ENCODE data around the gene GRID1.

GRID1 gene

GRCh38 chr10:86334488-86335085, 32.0 kb downstream of the GRID1 start:
- no peak for DNase-seq

- DNase-seq = no peak
Observed at GRCh38 chr10:86333826-86334487, 32.6 kb downstream of the GRID1 start.

DNA sequence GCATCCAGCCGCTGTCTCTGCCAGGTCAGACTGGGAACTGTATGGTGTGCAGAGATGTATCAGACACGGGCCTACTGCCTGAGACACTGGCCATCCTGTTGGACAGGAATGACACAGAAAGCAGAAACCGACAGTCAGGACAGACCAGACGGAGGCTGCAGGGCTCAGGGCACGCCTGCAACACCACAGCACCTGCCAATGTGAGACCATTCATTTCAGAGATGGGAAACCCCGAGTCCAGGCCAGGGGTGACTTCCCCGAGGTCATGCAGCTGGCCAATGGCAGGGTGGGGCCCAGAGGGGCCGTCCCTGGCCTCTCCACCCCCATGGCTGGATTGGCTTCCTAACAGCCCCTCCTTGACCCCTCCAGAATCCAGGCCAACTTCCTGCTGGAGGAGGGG, 34.7 kb downstream of the GRID1 start:
- no peak for DNase-seq

DNA sequence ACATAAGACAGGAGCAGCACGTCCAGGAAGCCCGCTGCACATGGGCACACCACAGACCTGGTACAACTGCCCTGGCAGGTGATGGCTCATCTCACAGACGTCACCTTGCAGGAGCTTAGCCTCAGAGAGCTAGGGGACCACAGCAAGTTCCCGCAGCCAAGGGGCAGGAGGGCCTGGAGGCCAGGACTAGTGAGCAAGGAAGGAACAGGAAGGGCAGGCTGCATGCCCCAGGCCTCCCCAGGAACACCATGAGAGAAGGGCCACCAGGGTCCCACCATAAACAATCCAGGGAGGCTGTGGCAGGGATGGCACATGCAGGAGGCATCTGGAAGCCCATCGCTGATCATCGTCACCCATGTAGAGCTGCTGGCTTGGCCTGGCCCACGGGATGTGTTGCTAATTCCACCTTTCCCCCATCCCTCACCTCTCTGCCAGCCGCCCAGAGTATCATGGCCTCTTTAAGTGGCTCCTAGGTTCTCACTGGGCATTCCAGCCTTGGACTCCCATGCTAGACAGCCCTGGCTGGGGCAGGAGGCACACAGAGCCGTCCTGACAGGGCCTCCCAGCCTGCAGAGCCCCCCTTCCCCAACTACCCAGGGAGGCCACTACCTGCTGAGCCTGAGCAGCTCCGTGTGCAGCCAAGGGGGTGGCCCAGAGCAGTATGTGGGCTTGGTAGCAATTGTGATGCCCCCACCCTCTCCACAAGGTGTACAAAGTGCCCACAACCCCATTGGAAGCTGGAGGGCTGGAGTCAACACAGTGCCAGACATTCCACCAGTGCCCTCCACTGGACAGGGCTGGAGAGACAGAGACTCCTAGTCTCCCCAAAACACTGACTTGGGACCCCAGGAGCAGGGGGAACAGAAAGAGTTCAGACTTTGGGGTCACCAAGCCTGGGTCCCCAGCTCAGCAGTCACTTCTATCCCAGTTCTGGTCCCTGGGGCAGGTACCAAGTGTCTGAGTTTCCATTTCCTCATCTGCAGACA, 35.5 kb downstream of the GRID1 start:
- no peak for DNase-seq

GRCh38 chr10:86329896-86330680, 36.5 kb downstream of the GRID1 start:
- DNase-seq = no peak

- no peak for DNase-seq
Observed at GRCh38 chr10:86329093-86329710, 37.4 kb downstream of the GRID1 start.

DNA sequence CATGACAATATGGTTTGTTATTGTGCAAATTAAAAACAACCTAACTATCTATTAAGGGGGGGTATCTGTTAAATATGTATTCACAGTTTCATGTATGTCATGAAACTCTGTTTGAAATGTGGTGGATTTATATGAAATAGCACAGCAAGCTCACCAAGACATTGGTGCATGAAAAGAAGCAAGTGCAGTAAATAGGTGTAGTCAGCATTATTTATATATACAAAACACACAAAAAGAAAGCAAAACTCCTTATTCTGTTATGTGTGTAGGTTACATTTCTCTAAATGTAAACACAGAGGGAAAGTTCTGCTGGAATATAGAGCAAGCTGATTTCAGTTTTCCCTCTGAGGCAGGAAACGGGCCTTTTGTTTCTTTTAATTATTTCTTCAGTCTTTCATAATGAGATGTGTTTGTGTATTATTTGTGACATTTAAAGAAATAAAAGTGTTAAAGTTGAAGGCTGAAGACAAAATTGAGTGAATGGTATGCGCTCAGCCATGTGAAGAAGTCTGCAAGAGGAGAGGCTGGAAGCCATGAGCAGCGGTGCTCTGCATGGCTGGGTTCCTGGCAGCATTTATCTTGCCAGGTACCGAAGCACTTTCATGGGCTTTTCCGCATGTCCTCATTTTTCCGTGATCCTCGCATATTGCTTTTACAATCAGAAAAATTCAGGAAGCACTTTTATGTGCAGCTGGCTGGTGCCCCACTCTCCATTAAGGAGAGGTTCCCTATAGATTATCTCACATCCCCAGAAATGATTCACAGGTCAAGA, 38.5 kb downstream of the GRID1 start:
- no peak for DNase-seq

DNA sequence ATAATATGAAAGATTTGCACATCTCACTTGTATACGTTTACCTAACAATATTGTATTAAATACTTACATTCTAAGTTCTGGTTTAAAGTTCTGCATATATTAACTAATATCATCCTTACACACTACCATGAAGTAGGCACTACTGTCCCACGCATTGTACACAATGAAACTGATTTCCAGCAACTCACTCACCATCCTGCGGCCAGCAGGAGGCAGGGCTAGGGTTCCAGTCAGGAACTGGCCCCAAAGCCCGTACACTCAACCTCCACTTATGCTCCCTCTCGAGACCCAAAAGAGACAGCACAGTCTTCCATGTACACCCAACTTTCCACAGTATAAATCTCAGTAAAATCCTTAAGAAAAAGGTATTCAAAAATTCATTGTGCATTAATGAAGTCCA, 41.4 kb downstream of the GRID1 start:
- DNase-seq = no peak

- DNase-seq = no peak
Observed at GRCh38 chr10:86321568-86321967, 45.0 kb downstream of the GRID1 start.

GRCh38 chr10:86319676-86320075, 46.9 kb downstream of the GRID1 start:
- no peak for DNase-seq

DNA sequence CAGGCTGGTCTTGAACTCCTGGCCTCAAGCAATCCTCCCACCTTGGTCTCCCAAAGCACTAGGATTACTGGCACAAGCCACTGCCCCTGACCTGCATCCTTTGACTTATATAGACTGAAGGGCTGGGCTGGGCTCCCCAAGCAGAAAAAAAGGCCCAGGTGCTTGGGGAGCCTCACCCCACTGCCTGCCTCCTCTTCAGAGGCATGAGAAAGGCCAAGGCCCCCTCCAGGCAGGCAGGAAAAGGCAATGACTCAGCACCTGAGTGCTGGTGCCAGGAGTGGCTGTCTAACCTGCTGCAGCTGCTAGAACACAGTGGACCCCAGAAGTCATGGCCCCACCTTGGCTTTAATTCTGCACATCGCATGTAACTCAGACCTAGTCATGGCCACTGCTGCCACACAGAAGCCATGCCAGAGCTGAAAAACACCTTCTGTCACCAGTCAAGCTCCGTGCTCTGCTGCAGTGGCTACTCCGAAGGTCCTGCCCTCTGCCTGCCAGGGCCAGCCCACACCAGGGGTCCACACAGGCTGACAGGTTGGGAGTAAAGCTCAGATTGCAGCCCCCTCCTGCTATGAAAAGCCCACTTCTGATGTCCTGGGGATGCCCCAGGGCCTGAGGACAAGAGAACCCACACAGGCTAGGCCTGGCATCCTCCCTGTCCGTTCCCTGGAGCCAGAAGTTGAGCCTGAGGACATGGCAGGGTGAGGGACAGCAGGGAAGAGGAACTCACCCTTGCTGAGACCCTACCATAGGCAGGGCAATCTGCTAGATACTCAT, 48.5 kb downstream of the GRID1 start:
- no peak for DNase-seq

DNA sequence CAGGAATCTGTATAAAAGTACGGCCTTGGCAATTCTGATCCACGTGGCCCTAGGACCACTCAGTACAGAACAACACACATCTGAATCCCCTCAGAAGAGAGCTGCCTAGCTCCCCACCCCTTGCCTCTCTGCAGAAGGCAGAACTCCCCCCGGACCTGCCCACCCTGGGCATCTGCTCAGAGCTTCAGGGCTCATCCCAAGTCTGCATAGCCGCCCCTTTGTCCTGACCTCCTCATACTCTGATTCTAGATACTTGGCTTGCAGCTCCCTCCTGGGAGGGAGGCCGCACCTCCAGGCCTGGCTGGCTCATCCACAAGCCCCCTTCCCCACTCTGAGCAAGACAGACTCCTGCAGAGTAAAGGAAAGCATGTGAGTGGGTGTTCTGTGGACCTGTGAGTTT, 49.6 kb downstream of the GRID1 start:
- no peak for DNase-seq

DNA sequence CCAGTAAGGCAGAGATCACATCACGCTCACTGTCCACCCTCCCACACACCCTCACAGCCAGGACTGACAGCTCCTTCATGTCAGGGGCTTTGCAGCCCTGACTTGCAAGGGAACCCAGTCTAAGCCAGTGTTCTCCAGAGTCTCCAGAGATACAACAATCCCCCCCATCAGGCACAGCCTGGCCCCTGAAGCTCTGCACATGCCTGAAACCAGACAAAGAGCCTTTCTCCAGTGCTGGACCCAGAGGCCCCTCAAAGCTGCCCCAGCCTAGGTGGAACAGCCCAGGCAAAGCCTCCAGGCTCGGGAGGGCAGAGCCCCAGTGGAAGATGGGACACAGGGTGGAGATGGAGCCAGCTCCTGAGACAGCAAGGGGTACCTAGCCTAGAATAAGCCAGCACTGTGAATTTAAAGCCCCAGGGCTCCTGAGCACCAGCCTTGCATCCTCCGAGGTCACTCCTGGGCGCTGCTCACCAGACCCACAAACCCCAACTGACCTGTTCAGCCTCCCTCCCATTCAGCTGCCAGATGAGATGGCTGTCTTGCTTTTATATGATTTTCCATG, 50.2 kb downstream of the GRID1 start:
- DNase-seq = no peak

- no peak for DNase-seq
Observed at GRCh38 chr10:86315549-86315942, 51.0 kb downstream of the GRID1 start.

DNA sequence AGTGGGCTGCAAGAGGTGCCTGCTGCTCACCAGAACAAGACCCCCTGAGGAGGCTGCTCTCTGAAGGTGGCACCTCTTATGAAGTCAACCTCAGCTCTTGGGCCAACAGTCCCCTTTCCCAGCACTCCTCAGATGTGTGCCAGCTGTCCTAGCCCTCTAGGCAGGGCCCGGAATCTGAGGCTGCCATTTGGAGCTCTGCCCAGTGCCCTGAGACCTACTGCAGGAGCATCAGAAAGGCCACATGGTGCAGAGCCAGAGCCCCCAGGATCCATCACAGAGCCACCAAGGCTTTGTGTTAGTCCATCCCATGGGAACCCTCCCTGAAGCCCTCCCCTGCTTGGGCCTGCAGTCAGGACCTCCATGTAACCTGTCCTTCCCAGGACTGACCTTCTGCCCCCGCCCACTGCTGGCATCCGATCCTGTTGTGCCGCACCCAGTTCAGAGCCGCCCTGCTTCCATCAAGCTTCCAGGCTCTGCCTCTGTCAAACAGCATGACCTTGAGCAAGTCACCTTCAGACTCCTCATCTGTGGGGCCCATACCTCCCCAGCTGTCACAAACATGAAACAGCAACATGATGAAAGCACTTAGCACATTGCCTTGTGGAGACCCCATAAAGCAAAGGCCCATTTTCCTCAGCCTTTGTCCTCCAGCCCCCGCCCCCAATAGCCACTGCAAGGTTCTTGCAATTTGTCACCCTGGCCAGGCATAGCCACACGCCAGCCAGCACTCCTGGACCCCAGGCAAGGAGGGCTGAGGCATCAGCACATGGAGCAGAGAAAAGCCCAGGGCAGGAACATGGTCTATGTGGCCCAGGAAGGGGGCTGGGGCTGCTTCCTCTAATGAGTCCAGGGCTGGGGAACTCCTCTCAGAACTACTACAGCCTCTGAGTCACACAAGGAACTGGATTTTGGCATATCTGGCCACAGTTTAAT, 51.7 kb downstream of the GRID1 start:
- no peak for DNase-seq

- DNase-seq = no peak
Observed at GRCh38 chr10:86313621-86314041, 53.0 kb downstream of the GRID1 start.

DNA sequence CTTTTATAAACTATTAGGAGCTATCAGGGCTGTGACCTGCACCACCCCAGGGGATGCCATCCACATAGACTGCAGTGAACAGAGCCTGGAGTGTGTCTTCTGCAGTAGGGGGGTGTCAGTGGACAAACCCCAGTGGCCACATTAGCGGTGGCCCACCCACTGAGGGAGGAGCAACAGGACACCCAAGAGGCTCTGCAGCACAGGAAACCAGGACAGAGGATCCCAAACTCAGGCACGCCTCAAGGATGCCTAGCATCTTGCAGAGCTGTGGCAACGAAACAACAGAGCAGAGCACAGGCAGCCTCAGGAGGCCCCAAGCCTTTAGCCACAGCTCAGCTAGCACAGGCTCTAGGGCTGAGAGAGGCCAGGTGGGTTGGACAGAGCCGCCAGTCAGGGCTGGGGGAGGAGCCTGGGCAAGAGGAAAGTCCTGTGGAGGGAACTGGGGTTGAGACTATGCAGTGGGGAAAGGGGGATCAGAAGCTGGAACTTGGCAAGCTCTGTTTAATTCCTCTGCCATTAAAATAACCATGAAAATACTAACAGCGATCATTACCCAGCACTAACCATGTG, 53.8 kb downstream of the GRID1 start:
- no peak for DNase-seq

DNA sequence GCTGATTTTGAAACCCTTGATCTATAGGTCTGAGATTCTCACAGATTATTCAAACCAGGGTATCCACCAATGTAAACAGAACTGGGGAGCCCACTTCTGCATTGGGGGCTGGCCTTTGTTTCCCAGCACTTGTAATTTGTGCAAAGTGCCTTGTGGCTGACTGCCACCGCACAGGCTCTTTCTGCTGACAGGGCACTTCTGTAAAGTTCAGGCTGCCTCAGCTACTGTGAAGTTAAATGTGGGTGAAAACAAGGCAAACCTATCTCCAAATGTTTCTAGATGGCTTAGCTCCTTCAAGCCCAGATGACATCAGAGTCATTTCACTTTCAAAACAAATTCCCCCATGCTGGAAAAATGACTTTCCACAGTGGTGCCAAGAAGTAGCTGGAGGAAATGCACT, 54.7 kb downstream of the GRID1 start:
- DNase-seq = no peak

DNA sequence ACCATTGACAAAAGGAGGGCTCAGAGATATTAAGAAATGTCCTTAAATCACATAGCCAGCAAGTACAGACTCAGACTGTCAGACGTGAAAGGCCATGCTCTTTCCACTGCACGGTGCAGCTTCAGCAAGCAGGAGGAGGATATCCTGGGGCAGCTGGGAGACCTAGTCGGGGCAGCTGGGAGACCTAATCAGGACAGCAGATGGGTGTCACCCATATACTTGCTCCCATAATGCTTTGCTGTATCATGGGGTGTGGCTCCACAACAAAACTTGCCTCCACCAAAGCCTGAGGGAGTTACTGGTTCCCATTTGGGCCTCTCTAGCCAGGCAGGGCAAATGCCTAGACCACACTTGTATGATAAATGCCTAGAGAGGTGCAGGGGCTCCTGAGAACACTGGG, 55.4 kb downstream of the GRID1 start:
- DNase-seq = no peak

All from NCI-H1048 (cell line).